H1 (cell line): ENCODE data around the gene RERE.

Experiments
- CREB1 ChIP-seq: IDR thresholded peaks from 2 replicates; pipeline ENCODE4 v1.6.1; 2012; ENCODE audit warnings: inconsistent platforms
- CTCF ChIP-seq, 3 experiments: IDR thresholded peaks; 1 replicate in 2 of 3; 2 replicates in 1 of 3; pipeline versions ENCODE4 v1.5.1 to v1.6.1; 2011; ENCODE audit warnings: low read length in 3 of 3, mild to moderate bottlenecking in 3 of 3, inconsistent platforms in 2 of 3, low read depth in 1 of 3, moderate library complexity in 1 of 3; ENCODE audit not compliant: insufficient read depth in 1 of 3; ENCODE audit errors: control extremely low read depth in 1 of 3
- GABPA ChIP-seq: IDR thresholded peaks from 2 replicates; pipeline ENCODE4 v1.6.1; 2011; ENCODE audit warnings: mild to moderate bottlenecking, low read length, moderate library complexity, borderline replicate concordance; ENCODE audit not compliant: insufficient read depth
- NANOG ChIP-seq: IDR thresholded peaks from 2 replicates; pipeline ENCODE4 v1.6.1; 2011; ENCODE audit warnings: low read length, low read depth, mild to moderate bottlenecking, inconsistent platforms; ENCODE audit not compliant: insufficient read depth, poor library complexity, severe bottlenecking
- POLR2AphosphoS5 ChIP-seq: IDR thresholded peaks from 2 replicates; pipeline ENCODE4 v1.6.1; 2011; ENCODE audit warnings: low read depth, low read length
- RXRA ChIP-seq: IDR thresholded peaks from 2 replicates; pipeline ENCODE4 v1.6.1; 2011; ENCODE audit warnings: low read depth, mild to moderate bottlenecking, low read length, moderate library complexity; ENCODE audit not compliant: insufficient read depth
- SP2 ChIP-seq: IDR thresholded peaks from 2 replicates; pipeline ENCODE4 v1.6.1; 2012; ENCODE audit warnings: mild to moderate bottlenecking, low read length, inconsistent platforms
- USF2 ChIP-seq: IDR thresholded peaks from 2 replicates; pipeline ENCODE4 v1.6.1; 2011; ENCODE audit warnings: low read length, improper control_type of control experiment

- TF ChIP-seq CTCF (IDR thresholded peaks at IDR 0.05; ENCODE audit: control extremely low read depth in 1 of 3, insufficient read depth in 1 of 3, low read depth in 1 of 3, low read length in 3 of 3): no peak
- no peak for TF ChIP-seq POLR2AphosphoS5
- no peak for TF ChIP-seq NANOG
- no peak for TF ChIP-seq GABPA
- TF ChIP-seq SP2: no peak
- no peak for TF ChIP-seq RXRA
- no peak for TF ChIP-seq CREB1
- TF ChIP-seq USF2: no peak
Measured at GRCh38 chr1:8438489-8438888, 379.0 kb downstream of the RERE start.
